Measurements from ENCODE around the gene IPO4. TPM values are rescaled to one million over a fixed set of nuclear protein-coding genes. Genes with fewer than 3 reads are reported as not detected.

IPO4 gene
- total and polyA plus RNA-seq, 9 of the 15 experiments (the other 6 are each of a cell fraction or from before 2014, with no cell fraction given), result 7.3 to 122 (median 31.8) TPM

DNA sequence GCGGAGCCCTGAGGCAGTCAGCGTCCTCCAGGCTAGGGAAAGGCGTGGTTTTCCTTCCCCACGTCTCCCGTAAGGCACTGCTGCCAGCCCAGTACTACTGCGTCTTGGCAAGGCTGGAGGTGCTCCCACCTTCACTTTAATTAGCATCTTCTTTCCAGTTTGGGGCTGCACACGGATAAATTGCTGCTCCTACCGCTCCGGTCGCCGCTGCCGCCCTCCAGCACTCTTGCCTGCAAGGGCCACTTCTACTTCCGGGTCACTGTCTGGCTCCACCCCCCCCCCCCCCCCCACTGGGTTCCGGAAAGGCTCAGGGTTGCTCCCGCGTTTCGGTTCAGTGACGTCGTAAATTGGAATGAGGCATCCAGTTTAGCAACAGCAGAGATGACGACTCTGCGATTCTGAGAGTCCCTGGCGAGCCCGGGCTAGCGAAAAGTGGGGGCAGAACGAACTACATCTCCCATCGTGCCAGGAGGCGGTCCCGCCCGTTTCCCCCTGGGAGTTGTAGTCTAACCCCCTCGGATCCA lies 43.6 kb upstream of the IPO4 start, which contains the start of gene NEDD8 (continued):
- TF ChIP-seq ZNF592 (IDR thresholded peaks at IDR 0.05) (0 out of 2 replicates have a peak, but pooled peaks have one; percentile 26), DDX20 (tag; IDR thresholded peaks at IDR 0.05; ENCODE audit: low read depth) (no peak), CHD7 (IDR thresholded peaks at IDR 0.05; ENCODE audit: low read depth, low read length) (no peak), KLF1 (tag; IDR thresholded peaks at IDR 0.05) (no peak), MTA3 (IDR thresholded peaks at IDR 0.05; ENCODE audit: borderline replicate concordance) (no peak), ZNF766 (CRISPR knock-in tag; conservative IDR thresholded peaks at IDR 0.05) (peak; percentile 65; the same call in 1 of the 2 replicates), NONO (IDR thresholded peaks at IDR 0.05; ENCODE audit: low read depth in 2 of 2, low read length in 1 of 2) (no peak), ZFP36 (IDR thresholded peaks at IDR 0.05; ENCODE audit: low read depth, low read length, partially characterized antibody) (no peak), ZNF699 (CRISPR knock-in tag; IDR thresholded peaks at IDR 0.05; ENCODE audit: insufficient replicate concordance) (no peak)
- TF ChIP-seq, protein P1, sequence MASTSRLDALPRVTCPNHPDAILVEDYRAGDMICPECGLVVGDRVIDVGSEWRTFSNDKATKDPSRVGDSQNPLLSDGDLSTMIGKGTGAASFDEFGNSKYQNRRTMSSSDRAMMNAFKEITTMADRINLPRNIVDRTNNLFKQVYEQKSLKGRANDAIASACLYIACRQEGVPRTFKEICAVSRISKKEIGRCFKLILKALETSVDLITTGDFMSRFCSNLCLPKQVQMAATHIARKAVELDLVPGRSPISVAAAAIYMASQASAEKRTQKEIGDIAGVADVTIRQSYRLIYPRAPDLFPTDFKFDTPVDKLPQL (IDR thresholded peaks at IDR 0.05; ENCODE audit: extremely low read depth, insufficient read length), result no peak
